Uterus (tissue), 2 donors: ENCODE results near the gene RASL12.

ENCODE experiments used
- CTCF ChIP-seq, 4 experiments: fragments of 200-600 bp in 2 of 4; fragments of 450-650 bp in 2 of 4; sonication (generic) in 2 of 4; IDR thresholded peaks; one replicate each; pipeline ENCODE4 v1.5.1; 2016 to 2019; ENCODE audit warnings: antibody characterized with exemption in 4 of 4, mild to moderate bottlenecking in 2 of 4, moderate library complexity in 1 of 4
- POLR2A ChIP-seq, 2 donors: fragments of 450-650 bp; IDR thresholded peaks; one replicate each; pipeline ENCODE4 v1.6.1; 2016; ENCODE audit warnings: antibody characterized with exemption in 2 of 2, mild to moderate bottlenecking in 1 of 2, moderate library complexity in 1 of 2

DNA sequence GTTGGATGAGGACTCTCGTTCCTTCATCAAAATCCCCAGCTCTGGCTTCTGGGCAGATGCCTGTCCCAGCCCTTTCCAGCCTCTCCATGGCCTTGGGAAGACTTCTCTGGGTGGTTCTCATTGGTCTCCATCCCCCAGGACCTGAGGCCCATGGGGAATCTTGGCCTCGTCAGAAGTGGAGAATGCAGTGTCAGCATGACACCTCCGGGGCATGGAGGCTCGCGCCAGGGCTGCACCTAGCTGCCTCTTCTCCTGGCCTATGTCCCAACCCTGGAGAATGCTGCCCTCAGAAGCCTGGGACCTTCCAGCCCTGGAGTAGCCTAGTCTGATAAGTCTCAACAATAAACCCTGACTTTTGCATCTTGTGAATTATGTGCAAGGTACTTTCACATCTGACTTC lies 11.8 kb upstream of the RASL12 start:
- no peak for TF ChIP-seq CTCF (IDR thresholded peaks at IDR 0.05)
- no peak for TF ChIP-seq POLR2A (IDR thresholded peaks at IDR 0.05)
